Measurements from ENCODE around the gene PNMA6E.

Gene PNMA6E

GRCh38 chrX:153401133-153401764 is at the start of gene PNMA6E:
TSS of gene PNMA6E (minus strand) at chrX:153401350. CDS start at chrX:153398849, 2,501 bp downstream.
- DNase-seq = no peak

DNA sequence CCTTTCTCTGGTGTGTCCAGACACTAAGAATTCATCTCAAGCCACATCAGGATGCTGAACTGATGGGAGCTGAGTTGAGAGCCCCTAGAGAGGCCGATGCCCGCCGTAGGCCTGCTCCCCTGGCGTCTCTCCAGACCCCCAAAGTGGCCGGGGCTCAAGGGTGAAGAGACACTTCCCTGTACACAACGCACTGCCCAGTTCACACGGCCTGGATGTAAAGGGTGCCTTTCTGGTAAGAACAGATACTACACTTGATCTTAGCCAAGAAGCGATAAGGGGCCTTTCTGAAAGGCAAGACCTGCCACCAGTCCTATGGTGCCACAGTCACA is 49.8 kb upstream of the PNMA6E start:
- no peak for DNase-seq

- no peak for DNase-seq
Observed at GRCh38 chrX:153450114-153450948, 49.2 kb upstream of the PNMA6E start.

GRCh38 chrX:153449368-153450113 is 48.4 kb upstream of the PNMA6E start:
- no peak for DNase-seq

GRCh38 chrX:153448556-153449367 is 47.6 kb upstream of the PNMA6E start:
- DNase-seq = no peak

DNA sequence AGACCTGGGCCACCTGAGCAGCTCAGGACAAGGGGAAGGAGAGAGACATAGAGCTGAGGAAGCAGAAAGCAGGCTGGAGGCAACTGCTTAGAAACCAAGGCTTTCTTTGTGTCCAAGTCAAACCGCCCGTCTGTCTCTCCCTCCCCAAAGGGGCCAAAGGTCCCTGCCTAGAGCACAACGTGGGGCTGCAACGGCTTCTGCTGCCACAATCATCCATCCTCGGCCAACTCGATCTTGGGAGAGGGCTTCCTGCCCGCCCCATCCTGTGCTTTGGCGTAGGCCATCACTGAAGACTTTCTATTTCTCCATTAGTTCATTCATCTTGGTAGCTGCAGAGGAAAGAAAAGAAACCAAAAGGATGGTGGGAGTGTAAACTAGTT is 46.4 kb upstream of the PNMA6E start:
- DNase-seq = no peak

GRCh38 chrX:153446950-153447580 is 45.9 kb upstream of the PNMA6E start:
- no peak for DNase-seq

DNA sequence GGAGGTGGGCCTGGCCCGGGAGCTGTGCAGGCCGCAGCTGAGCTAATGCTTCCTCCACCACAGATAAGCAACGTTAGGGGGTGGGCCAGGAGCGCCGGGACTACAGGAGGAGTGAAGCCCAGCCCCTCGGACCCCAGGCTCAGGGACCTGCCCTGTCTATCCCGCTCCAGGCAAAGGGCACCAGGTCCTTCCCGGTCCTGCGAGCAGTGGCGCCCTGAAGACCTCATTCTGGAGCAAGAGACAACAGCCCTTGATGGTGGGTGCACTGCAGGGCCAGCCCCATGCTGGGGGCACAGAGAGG is 45.4 kb upstream of the PNMA6E start:
- DNase-seq = no peak

GRCh38 chrX:153445856-153446635 is 44.9 kb upstream of the PNMA6E start, which contains the start of gene TREX2:
TSS of gene TREX2 (minus strand) at chrX:153446056. CDS start at chrX:153445430, 626 bp downstream.
- no peak for DNase-seq

DNA sequence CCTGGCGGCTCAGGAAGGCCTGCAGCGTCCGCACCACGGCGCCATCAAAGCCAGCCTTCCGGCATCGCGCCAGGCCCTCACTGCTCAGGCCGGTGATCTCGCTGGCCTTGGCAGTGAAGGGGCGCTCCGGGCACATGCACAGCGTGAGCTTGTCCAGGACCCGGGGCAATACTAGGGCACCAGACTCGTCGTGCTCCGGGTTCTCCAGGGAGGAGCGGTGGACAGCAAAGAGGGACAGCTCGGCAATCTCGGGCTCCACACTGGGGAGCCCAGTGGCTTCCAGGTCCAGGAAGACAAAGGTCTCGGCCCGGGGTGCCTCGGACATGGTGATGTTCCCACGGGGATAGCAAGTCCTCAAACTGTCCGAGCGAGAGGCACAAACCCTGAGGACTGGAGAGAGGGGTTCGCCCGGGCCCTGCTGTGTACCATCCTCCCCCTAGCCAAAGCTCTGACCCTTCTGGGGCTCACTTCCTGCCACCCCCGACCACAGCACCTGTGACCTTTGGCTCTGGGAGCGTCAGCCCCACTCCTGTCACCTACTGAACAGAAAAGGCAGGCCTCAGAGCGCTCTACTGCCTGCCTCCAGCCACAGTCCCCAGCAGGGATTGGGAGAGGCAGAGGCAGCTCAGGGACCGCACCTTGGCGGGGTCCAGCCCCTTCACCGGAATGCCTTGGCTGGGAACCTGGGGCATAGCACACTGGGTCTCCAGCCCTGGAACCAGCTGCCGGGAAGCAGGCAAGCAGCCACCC is 44.1 kb upstream of the PNMA6E start:
- no peak for DNase-seq

DNA sequence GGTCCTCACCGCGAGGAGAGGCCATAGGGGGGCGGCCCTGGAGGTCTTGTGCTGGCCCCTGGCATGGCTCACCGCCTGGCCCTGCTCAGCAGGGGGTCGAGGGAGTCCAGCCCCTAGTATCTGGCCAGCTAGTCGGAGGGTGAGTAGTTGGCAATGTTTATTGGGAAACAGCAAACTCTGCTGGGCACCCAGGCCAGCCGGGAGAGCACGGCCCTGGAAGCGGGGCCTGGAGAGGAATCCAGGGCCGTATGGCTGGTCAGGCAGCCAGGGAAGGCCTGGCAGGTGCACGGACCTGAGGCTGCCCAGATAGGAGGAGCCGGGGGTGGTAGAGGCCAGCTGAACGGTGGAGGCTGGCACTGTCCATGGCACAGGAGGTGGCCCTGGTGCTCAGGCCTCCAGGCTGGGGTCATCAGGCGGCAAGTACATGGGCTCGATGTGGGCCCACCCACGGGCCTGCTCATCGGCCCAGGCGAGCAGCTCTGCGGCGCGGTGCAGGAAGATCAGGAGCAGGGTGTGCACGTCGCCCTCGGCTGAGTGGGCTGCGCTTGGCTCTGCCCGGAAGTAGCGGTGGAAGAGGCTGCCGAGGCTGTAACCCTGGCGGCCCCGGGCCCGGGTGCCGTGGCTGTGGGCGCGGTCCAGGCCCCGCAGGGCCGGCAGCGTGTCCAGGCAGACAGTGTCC is 43.3 kb upstream of the PNMA6E start:
- no peak for DNase-seq

DNA sequence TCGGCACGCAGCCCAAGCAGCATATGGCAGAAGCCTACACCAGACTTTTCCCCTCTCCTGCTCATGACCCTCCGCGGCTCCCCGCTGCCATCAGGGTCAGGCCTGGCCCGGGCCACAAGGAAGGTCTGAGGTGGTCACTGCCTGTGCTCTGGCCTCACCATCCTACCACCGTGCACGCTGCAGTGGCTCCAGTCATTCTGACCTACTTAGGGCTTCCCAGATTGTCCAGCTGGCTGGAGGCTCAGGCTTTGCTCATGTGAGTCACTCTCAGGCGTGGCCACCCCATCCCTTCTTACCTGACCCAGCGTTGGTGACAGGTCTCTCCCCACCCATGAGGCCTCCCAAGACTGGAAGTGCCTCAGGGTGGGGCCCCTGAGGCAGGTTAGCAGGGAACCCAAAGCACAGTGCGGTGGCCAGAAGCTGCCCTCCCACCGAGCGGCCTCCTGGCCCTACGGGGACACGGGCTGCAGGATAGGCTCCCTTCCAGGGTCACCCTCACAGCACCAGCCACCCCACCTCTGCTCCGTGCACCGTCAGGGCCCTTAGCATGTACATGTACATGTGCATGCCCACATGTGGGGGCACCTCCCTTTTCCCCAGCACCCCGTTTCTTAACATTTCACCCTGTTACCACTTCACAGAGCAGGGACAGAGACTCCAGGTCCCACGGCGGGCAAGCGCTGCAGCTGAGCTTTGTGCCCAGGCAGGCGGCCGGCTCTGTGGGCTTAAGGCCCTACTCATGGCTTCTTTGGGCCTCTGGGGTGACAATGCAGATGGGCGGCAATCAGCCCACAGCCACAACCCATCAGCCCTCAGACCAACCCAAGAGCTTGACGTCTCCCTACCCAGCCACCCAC is 42.6 kb upstream of the PNMA6E start:
- no peak for DNase-seq

GRCh38 chrX:153442463-153442862 is 41.3 kb upstream of the PNMA6E start:
- DNase-seq = no peak

- DNase-seq = no peak
Observed at GRCh38 chrX:153441981-153442380, 40.8 kb upstream of the PNMA6E start.

DNA sequence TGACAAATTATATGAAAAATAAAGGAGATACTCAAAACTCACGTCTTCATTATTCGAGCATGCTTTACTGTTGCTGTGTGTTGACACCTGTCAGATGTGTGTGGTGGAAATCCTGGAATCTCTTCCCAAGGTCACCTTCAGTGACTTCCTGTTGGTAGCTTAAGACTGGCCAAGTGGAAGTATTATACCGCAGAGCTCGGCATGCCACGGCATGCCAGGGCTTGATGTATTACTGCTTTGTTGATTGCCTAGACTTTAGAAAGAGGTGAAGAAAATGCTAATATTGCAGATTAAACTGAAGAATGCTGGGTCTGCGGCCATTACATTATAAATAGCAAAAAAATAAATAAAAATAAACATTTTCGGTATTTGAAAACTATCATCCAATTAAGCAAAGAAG is 40.1 kb upstream of the PNMA6E start:
- DNase-seq = no peak

DNA sequence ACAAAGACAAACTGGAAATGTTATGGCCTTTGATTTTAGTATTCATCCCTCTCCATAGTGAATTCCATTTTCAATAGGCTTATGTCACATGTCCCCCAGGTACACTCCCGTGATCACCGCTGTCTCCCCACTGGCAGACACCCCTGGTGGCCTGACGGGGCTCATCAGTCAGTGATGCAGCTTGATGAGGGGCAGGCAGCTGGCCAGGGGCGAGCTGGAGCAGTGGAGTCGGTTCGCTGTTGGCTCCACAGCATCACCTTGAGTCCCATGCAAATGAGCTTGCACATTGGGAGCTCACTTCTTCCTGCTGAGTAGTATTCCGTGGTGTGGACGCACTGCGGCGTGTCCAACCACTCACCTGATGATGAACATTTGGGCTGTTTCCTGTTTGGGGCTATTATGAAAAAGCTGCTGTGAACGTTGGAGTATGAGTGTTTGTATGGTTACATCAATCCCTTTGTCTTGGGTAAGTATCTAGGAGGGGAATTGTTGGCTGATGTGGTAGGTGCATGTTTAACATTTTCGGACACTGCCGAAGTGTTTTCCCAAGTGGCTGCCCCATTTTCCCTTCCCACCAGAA is 39.5 kb upstream of the PNMA6E start:
- DNase-seq = no peak

DNA sequence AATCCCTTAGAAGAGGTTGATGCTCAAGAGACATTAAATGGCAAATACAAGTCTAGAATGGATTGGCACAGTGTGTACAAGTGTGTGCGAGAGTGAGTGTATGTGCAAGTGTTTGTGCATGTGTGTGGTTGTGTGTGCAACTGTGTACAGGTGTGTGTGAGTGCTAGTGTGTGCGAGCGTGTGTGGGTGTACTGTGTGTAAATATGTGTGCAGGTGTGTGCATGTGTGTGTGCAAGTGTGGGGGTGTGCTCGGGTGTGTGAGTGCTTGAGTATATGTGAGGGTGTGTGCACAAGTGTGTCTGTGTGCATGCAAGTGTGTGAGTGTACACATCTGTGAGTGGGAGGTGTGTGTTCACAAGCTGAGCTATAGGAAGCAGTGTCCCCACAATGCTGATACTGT is 38.8 kb upstream of the PNMA6E start:
- DNase-seq = no peak

GRCh38 chrX:153438532-153438931 is 37.4 kb upstream of the PNMA6E start:
- DNase-seq = no peak

DNA sequence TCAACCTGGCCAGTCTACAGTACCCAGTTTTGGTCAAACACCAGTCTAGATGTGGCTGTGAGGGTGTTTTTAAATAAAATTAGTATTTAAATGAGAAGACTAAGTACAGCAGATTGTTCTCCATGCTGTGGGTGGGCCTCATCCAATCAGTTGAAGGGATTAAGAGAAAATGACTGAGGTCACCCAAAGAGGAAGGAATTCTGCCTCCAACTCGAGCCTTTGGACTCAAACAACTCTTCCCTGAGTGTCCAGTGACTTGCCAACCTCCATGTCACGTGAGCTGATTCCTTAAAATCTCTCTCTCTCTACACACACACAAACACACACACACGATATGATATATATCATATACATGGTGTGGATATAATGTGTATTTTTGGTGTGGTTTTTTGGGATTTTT is 34.7 kb upstream of the PNMA6E start:
- no peak for DNase-seq
